HepG2 (cell line): ENCODE data around the gene PSRC1. TPM values are rescaled to one million over a fixed set of nuclear protein-coding genes. Genes with fewer than 3 reads are reported as not detected.

Experiments
- ATF7-NPFF ChIP-seq: sonication (generic); formaldehyde crosslinking; IDR thresholded peaks from 2 replicates; pipeline ENCODE4 v1.8.1; 2023; ENCODE audit warnings: mild to moderate bottlenecking, low read depth, missing genetic modification reagents, moderate library complexity
- CCDC6 ChIP-seq: sonication (generic); formaldehyde crosslinking; IDR thresholded peaks from 2 replicates; pipeline ENCODE4 v1.8.1; 2022; ENCODE audit warnings: mild to moderate bottlenecking, missing genetic modification reagents, moderate library complexity
- DR1 ChIP-seq: sonication (generic); formaldehyde crosslinking; IDR thresholded peaks from 2 replicates; pipeline ENCODE4 v1.8.0; 2021; ENCODE audit warnings: mild to moderate bottlenecking, missing genetic modification reagents, inconsistent platforms
- ESRRA ChIP-seq: sonication (generic); formaldehyde crosslinking; IDR thresholded peaks from 2 replicates; pipeline ENCODE4 v1.5.1; 2020; ENCODE audit warnings: mild to moderate bottlenecking, low read depth, missing genetic modification reagents
- JUND ChIP-seq: sonication (generic); formaldehyde crosslinking; IDR thresholded peaks from 2 replicates; pipeline ENCODE4 v1.8.0; 2022; ENCODE audit warnings: mild to moderate bottlenecking, missing genetic modification reagents
- KAT7 ChIP-seq: IDR thresholded peaks from 2 replicates; pipeline ENCODE4 v1.6.1; 2018; ENCODE audit warnings: borderline replicate concordance, missing compliant biosample characterization
- NFIC ChIP-seq: IDR thresholded peaks from 2 replicates; pipeline ENCODE4 v1.6.1; 2012; ENCODE audit warnings: mild to moderate bottlenecking, low read length, inconsistent platforms
- PHF21A ChIP-seq: sonication (generic); formaldehyde crosslinking; IDR thresholded peaks from 2 replicates; pipeline ENCODE4 v1.5.0; 2020; ENCODE audit warnings: mild to moderate bottlenecking, missing genetic modification reagents
- ZMAT3 ChIP-seq: sonication (generic); formaldehyde crosslinking; conservative IDR thresholded peaks from 2 replicates; pipeline ENCODE4 v1.7.0; 2021; ENCODE audit warnings: missing genetic modification reagents
- ZNF432 ChIP-seq: sonication (generic); formaldehyde crosslinking; IDR thresholded peaks from 2 replicates; pipeline ENCODE4 v1.5.0; 2020; ENCODE audit warnings: missing genetic modification reagents, mild to moderate bottlenecking, borderline replicate concordance
- ZNF552 ChIP-seq: sonication (generic); formaldehyde crosslinking; IDR thresholded peaks from 2 replicates; pipeline ENCODE4 v1.9.0; 2022; ENCODE audit warnings: missing genetic modification reagents, mild to moderate bottlenecking, borderline replicate concordance
- ZNF607 ChIP-seq: sonication (generic); formaldehyde crosslinking; IDR thresholded peaks from 2 replicates; pipeline ENCODE4 v1.5.1; 2020; ENCODE audit warnings: missing genetic modification reagents, mild to moderate bottlenecking, borderline replicate concordance
- ZNF781 ChIP-seq: sonication (generic); formaldehyde crosslinking; IDR thresholded peaks from 2 replicates; pipeline ENCODE4 v1.5.1; 2020; ENCODE audit warnings: borderline replicate concordance, mild to moderate bottlenecking, missing genetic modification reagents; ENCODE audit errors: not compliant biosample characterization
- ZSCAN21 ChIP-seq: sonication (generic); formaldehyde crosslinking; IDR thresholded peaks from 2 replicates; pipeline ENCODE4 v1.8.0; 2022; ENCODE audit warnings: mild to moderate bottlenecking, missing genetic modification reagents, moderate library complexity, borderline replicate concordance
- polyA plus RNA-seq, 8 experiments: library from polyadenylated mRNA; depleted of rRNA in 3 of 8; stranded (reverse) in 7 of 8; unstranded in 1 of 8; fragments of >200 nt; fragmentation: Illumina TruSeq in 4 of 8; extraction: Trizol in 4 of 8; gene quantifications; 2 replicates each; pipeline versions ENCODE4 v1.2.1 to v1.2.3, GENCODE V29; 2011 to 2016; ENCODE audit warnings: low read depth in 4 of 8, missing spikeins in 1 of 8, mixed read lengths in 1 of 8; ENCODE audit not compliant: insufficient read depth in 1 of 8
- total RNA-seq, 5 experiments: library from RNA; depleted of rRNA; stranded (reverse); fragments of >200 nt; fragmentation: Illumina TruSeq; extraction: Trizol; gene quantifications; 2 replicates each; pipeline ENCODE4 v1.2.3, GENCODE V29; 2016; ENCODE audit warnings: low read depth in 1 of 5
- TF ChIP-seq, protein P1 (sequence below), 2 experiments: fragments of 450-650 bp in 1 of 2; sonication (generic) in 1 of 2; formaldehyde crosslinking in 1 of 2; IDR thresholded peaks; 2 replicates each; pipeline versions ENCODE4 v1.6.1 to v1.8.0; 2016 to 2022; ENCODE audit warnings: antibody characterized with exemption in 1 of 2, mild to moderate bottlenecking in 1 of 2, missing genetic modification reagents in 1 of 2
- TF ChIP-seq, protein P2 (sequence below), 2 experiments: IDR thresholded peaks; 2 replicates each; pipeline ENCODE4 v1.6.1; 2011 to 2012; ENCODE audit warnings: low read length in 2 of 2, borderline replicate concordance in 1 of 2, low read depth in 1 of 2, mild to moderate bottlenecking in 1 of 2, moderate library complexity in 1 of 2

Gene PSRC1
- total and polyA plus RNA-seq, 2 of the 13 experiments (the other 11 are each of a cell fraction or from before 2014, with no cell fraction given): 28.6 to 30.3 TPM

DNA sequence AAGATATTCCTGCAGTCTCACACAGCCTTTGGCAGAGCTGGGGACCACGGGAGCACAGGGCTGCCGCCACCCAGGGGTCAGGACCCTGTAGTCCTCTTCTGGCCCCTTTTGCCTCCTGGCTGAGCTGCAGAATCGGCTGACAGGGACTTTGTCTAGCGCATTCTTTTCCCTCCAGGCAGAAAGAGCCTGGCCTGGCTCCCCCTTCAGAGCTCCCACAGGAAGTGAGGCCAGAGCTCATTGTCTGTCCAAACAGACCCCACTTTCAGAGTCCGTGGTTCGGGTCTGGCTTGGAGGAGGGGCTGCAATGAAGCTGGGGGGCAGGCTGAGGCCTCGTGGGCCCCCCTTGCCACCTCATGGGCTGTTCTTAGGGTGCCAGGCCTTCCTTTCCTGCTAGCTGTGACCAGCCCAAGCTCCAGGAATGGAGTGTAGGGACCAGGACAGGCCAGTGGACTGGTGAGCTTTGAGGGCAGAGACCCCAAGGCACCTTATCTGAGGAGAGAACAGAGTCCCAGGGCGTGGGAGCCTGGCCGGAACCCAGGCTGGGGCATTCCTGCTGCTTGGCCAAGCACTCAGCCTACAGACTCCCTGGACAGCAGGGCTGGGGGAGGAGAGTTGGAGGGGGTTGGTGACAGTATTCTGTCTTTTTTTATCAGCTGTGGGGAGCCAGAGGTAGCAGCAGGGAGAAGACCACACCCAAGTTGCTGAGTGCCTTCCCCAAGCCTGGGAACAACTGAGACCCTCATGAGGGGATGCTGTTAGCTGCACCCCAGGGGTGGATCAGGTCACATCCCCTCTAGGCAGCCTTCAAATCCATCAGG lies 28.9 kb downstream of the PSRC1 start (continued):
- TF ChIP-seq, protein P1, sequence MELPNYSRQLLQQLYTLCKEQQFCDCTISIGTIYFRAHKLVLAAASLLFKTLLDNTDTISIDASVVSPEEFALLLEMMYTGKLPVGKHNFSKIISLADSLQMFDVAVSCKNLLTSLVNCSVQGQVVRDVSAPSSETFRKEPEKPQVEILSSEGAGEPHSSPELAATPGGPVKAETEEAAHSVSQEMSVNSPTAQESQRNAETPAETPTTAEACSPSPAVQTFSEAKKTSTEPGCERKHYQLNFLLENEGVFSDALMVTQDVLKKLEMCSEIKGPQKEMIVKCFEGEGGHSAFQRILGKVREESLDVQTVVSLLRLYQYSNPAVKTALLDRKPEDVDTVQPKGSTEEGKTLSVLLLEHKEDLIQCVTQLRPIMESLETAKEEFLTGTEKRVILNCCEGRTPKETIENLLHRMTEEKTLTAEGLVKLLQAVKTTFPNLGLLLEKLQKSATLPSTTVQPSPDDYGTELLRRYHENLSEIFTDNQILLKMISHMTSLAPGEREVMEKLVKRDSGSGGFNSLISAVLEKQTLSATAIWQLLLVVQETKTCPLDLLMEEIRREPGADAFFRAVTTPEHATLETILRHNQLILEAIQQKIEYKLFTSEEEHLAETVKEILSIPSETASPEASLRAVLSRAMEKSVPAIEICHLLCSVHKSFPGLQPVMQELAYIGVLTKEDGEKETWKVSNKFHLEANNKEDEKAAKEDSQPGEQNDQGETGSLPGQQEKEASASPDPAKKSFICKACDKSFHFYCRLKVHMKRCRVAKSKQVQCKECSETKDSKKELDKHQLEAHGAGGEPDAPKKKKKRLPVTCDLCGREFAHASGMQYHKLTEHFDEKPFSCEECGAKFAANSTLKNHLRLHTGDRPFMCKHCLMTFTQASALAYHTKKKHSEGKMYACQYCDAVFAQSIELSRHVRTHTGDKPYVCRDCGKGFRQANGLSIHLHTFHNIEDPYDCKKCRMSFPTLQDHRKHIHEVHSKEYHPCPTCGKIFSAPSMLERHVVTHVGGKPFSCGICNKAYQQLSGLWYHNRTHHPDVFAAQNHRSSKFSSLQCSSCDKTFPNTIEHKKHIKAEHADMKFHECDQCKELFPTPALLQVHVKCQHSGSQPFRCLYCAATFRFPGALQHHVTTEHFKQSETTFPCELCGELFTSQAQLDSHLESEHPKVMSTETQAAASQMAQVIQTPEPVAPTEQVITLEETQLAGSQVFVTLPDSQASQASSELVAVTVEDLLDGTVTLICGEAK (IDR thresholded peaks at IDR 0.05): no peak
- TF ChIP-seq, protein P1 (CRISPR knock-in tag; IDR thresholded peaks at IDR 0.05): no peak; the same call in 1 of the 2 replicates
- TF ChIP-seq CCDC6 (CRISPR knock-in tag) (no peak), ESRRA (CRISPR knock-in tag) (no peak), PHF21A (no peak), ATF7-NPFF (CRISPR knock-in tag) (no peak), DR1 (CRISPR knock-in tag) (peak; percentile 23; the same call in 1 of the 2 replicates), ZSCAN21 (CRISPR knock-in tag) (no peak), NFIC (no peak), ZNF552 (CRISPR knock-in tag) (no peak), KAT7 (CRISPR knock-in tag) (no peak), JUND (no peak), ZNF432 (CRISPR knock-in tag) (no peak), ZMAT3 (CRISPR knock-in tag) (no peak), ZNF607 (no peak), ZNF781 (CRISPR knock-in tag) (no peak)
- TF ChIP-seq, protein P2, sequence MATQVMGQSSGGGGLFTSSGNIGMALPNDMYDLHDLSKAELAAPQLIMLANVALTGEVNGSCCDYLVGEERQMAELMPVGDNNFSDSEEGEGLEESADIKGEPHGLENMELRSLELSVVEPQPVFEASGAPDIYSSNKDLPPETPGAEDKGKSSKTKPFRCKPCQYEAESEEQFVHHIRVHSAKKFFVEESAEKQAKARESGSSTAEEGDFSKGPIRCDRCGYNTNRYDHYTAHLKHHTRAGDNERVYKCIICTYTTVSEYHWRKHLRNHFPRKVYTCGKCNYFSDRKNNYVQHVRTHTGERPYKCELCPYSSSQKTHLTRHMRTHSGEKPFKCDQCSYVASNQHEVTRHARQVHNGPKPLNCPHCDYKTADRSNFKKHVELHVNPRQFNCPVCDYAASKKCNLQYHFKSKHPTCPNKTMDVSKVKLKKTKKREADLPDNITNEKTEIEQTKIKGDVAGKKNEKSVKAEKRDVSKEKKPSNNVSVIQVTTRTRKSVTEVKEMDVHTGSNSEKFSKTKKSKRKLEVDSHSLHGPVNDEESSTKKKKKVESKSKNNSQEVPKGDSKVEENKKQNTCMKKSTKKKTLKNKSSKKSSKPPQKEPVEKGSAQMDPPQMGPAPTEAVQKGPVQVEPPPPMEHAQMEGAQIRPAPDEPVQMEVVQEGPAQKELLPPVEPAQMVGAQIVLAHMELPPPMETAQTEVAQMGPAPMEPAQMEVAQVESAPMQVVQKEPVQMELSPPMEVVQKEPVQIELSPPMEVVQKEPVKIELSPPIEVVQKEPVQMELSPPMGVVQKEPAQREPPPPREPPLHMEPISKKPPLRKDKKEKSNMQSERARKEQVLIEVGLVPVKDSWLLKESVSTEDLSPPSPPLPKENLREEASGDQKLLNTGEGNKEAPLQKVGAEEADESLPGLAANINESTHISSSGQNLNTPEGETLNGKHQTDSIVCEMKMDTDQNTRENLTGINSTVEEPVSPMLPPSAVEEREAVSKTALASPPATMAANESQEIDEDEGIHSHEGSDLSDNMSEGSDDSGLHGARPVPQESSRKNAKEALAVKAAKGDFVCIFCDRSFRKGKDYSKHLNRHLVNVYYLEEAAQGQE (IDR thresholded peaks at IDR 0.05; ENCODE audit: borderline replicate concordance in 1 of 2, low read depth in 1 of 2, low read length in 2 of 2): no peak
